HCT116 (cell line): ENCODE data around the gene KRTAP12-1. TPM values are rescaled to one million over a fixed set of nuclear protein-coding genes. Genes with fewer than 3 reads are reported as not detected.

ENCODE experiments used
- total RNA-seq: library from RNA; stranded (reverse); gene quantifications from one replicate; pipeline ENCODE4 v1.2.1, GENCODE V29; 2021; ENCODE audit not compliant: unreplicated experiment

KRTAP12-1 gene
- total RNA-seq, 1 experiment from 2014 or later, result not detected

Other genes with a start within 250 kb of the KRTAP12-1 start
- 7.5 TPM for gene LRRC3, start 226.7 kb downstream of the KRTAP12-1 start, total RNA-seq
- not detected for gene KRTAP10-1, start 142.0 kb downstream of the KRTAP12-1 start, total RNA-seq
- not detected for gene KRTAP10-2, start 130.7 kb downstream of the KRTAP12-1 start, total RNA-seq
- gene KRTAP10-3, start 123.4 kb downstream of the KRTAP12-1 start, total RNA-seq, result not detected
- not detected for gene KRTAP10-4, start 108.4 kb downstream of the KRTAP12-1 start, total RNA-seq
- gene KRTAP10-5, start 101.6 kb downstream of the KRTAP12-1 start, total RNA-seq, result not detected
- not detected for gene KRTAP10-6, start 89.7 kb downstream of the KRTAP12-1 start, total RNA-seq
- not detected for gene KRTAP10-7, start 81.6 kb downstream of the KRTAP12-1 start, total RNA-seq
- not detected for gene KRTAP10-8, start 70.1 kb downstream of the KRTAP12-1 start, total RNA-seq
- not detected for gene KRTAP10-9, start 55.1 kb downstream of the KRTAP12-1 start, total RNA-seq
- not detected for gene KRTAP10-10, start 44.8 kb downstream of the KRTAP12-1 start, total RNA-seq
- gene KRTAP10-11, start 35.7 kb downstream of the KRTAP12-1 start, total RNA-seq, result not detected
- not detected for gene KRTAP12-4, start 27.5 kb downstream of the KRTAP12-1 start, total RNA-seq
- gene KRTAP12-3, start 24.2 kb downstream of the KRTAP12-1 start, total RNA-seq, result not detected
- not detected for gene KRTAP12-2, start 15.2 kb downstream of the KRTAP12-1 start, total RNA-seq
- gene KRTAP10-12, start 15.0 kb upstream of the KRTAP12-1 start, total RNA-seq, result not detected
- gene TSPEAR, start 29.4 kb upstream of the KRTAP12-1 start, total RNA-seq, result not detected
- 86.5 TPM for gene UBE2G2, start 119.7 kb upstream of the KRTAP12-1 start, total RNA-seq
- 31.5 TPM for gene SUMO3, start 135.9 kb upstream of the KRTAP12-1 start, total RNA-seq
- gene PTTG1IP, start 191.5 kb upstream of the KRTAP12-1 start, total RNA-seq, result 83.4 TPM
- gene ITGB2, start 238.7 kb upstream of the KRTAP12-1 start, total RNA-seq, result 1.5 TPM